PFSK-1 (cell line): Measurements from ENCODE around the gene BTBD9.

Experiments used
- FOXP2 ChIP-seq: optimal IDR thresholded peaks from 2 replicates; pipeline ENCODE3; 2011; ENCODE audit warnings: borderline replicate concordance, control low read depth, inconsistent platforms; ENCODE audit not compliant: insufficient read depth; ENCODE audit errors: extremely low read length, extremely low read depth
- POLR2AphosphoS5 ChIP-seq: IDR thresholded peaks from 2 replicates; pipeline ENCODE4 v1.6.1; 2012; ENCODE audit warnings: low read depth, mild to moderate bottlenecking, control low read depth, low read length, moderate library complexity
- REST ChIP-seq, 2 experiments: IDR thresholded peaks; 2 replicates each; pipeline versions ENCODE4 v1.6.1 to v1.8.0; 2011 to 2012; ENCODE audit warnings: low read depth in 2 of 2, low read length in 2 of 2, control low read depth in 1 of 2, inconsistent platforms in 1 of 2, mild to moderate bottlenecking in 1 of 2, moderate library complexity in 1 of 2; ENCODE audit not compliant: insufficient read depth in 1 of 2
- SIN3A ChIP-seq: IDR thresholded peaks from 2 replicates; pipeline ENCODE4 v1.6.1; 2012; ENCODE audit warnings: mild to moderate bottlenecking, low read length, moderate library complexity, borderline replicate concordance; ENCODE audit not compliant: insufficient read depth
- TAF1 ChIP-seq: IDR thresholded peaks from 2 replicates; pipeline ENCODE4 v1.6.1; 2012; ENCODE audit warnings: low read length, control low read depth, borderline replicate concordance; ENCODE audit not compliant: insufficient read depth

GRCh38 chr6:38476888-38477287 lies 162.8 kb downstream of the BTBD9 start:
- TF ChIP-seq REST (IDR thresholded peaks at IDR 0.05; ENCODE audit: insufficient read depth in 1 of 2, low read depth in 2 of 2, low read length in 2 of 2) = no peak
- no peak for TF ChIP-seq POLR2AphosphoS5
- TF ChIP-seq TAF1 = no peak
- no peak for TF ChIP-seq SIN3A
- no peak for TF ChIP-seq FOXP2
